Activated CD8-positive, alpha-beta memory T cell treated with anti-CD3 and anti-CD28 coated beads, Interleukin-2, amount 10 ng/mL, durations not matched to agents 7 days and 5 days (primary cell): ENCODE measurements around the gene KPNA2. TPM values are rescaled to one million over a fixed set of nuclear protein-coding genes. Genes with fewer than 3 reads are reported as not detected.
"Not testable (repeated sequence)": the region's sequence is repeated elsewhere in the genome, so short reads cannot be mapped to it uniquely, and the experiment has no call there.

Experiments
- ATAC-seq: fragments of 150-1000 bp; cut with Tn5 transposase; one replicate; pipeline ENCODE4 v1.10.0; 2021; ENCODE audit warnings: moderate library complexity
- CTCF ChIA-PET: fragments of 350-600 bp; sonication (Branson Sonifier 250); formaldehyde crosslinking; loops from one replicate; lab custom pipeline; 2021; ENCODE audit warnings: antibody characterized with exemption; lab: Charles Lee
- DNase-seq: peaks from one replicate; pipeline ENCODE4 v3.0.0-alpha.2; 2020
- H3K27ac Mint-ChIP-seq: one replicate; pipeline ENCODE4 v1.8.0; 2021; ENCODE audit warnings: mild to moderate bottlenecking, mixed read lengths
- H3K27me3 Mint-ChIP-seq: one replicate; pipeline ENCODE4 v1.8.0; 2021; ENCODE audit warnings: mixed read lengths
- H3K36me3 Mint-ChIP-seq: one replicate; pipeline ENCODE4 v1.8.0; 2021; ENCODE audit warnings: mild to moderate bottlenecking, mixed read lengths
- H3K4me1 Mint-ChIP-seq: one replicate; pipeline ENCODE4 v1.8.0; 2021; ENCODE audit warnings: mixed read lengths
- H3K4me3 Mint-ChIP-seq: one replicate; pipeline ENCODE4 v1.8.0; 2021; ENCODE audit warnings: mild to moderate bottlenecking, moderate library complexity, mixed read lengths
- H3K9me3 Mint-ChIP-seq: one replicate; pipeline ENCODE4 v1.8.0; 2022; ENCODE audit warnings: low read depth, mixed read lengths
- total RNA-seq, 2 experiments: library from RNA; stranded (reverse); gene quantifications; one replicate each; pipeline ENCODE4 v1.2.3, GENCODE V29; 2021

KPNA2 gene
- total RNA-seq, result 100 to 1,000 TPM; 246 to 321 TPM

- peak within 1 kb of the TSS; percentile 89 for H3K4me3 Mint-ChIP-seq
Observed at GRCh38 chr17:68035523-68036303, at the start of gene KPNA2. Gene KPNA2 (plus strand): TSS chr17:68035735. CDS start chr17:68037133, 1,398 bp downstream.

DNA sequence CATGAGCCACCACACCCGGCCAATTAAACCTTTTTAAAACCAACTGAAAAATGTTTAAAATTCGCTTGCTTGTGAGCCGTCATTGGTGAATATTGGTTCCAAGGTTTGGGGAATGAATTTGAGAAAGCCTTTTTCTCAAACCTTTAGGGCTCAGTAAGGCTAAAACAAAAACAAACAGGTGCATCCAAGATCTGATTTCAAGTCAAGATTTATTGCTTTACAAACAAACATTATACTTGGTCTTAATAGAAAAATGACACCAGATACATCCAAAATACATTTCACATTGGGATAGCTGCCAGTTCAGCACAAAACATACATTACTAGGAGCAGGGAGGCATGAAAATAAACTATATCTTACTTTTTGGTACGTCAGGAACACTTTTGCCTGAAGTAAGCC, 44.6 kb upstream of the KPNA2 start:
- CTCF ChIA-PET, result no interaction called here
- Mint-ChIP-seq H3K27me3 (peaks cover 8% of the 10 kb centered on the region), H3K36me3 (peaks cover 5% of the 10 kb centered on the region), H3K27ac (no peak overlapping the region), H3K9me3 (no peaks in the 10 kb centered on the region), H3K4me1 (peaks cover 24% of the 10 kb centered on the region), H3K4me3 (no peak overlapping the region)
- ATAC-seq, result no peak
- DNase-seq, result no peak

More at GRCh38 chr17:68035523-68036303, at the start of gene KPNA2:
- H3K27me3 Mint-ChIP-seq, result no peaks in the 10 kb centered on the region
- CTCF ChIA-PET, result interaction anchor here (0.6 to 1.4 kb wide), 6 partner anchors 21 to 427 kb away, joined by 3 to 4 read pairs (median 3); no protein-coding TSS in a partner anchor
- DNase-seq, result peak; percentile 96
- H3K27ac Mint-ChIP-seq, result peak within 1 kb of the TSS; percentile 97
- peak; percentile 90 for ATAC-seq
- H3K4me1 Mint-ChIP-seq, result peaks cover 28% of the 10 kb centered on the region
- no peaks in the 10 kb centered on the region for H3K9me3 Mint-ChIP-seq
- peaks cover 37% of the 10 kb centered on the region for H3K36me3 Mint-ChIP-seq

DNA sequence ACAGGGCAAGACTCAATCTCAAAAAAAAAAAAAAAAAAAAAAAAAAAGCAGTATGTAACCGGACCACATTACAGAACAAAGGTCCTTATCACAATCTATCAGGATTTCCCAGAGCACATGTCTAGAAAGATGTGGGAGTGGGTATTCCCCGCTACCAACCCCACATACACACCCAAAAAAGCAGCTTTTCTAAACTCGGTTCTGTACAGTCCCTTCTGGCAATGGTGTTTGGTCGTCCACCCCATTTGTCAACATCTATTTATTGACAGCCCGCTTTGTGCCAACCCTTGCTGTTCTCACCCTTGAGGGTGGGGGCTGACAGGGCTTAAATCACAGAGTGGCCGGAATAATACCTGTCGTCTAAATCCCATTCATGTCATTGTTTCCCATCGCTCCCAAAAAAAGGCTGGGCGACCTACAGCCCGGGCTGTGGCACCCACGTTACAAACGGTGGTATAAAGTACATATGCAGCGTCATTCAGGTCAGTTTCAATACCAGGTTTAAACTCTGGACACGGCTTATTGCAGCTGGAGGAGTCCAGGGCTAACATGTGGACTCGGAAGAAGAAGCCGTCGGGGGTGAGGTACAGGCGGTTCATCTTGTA, 42.9 kb upstream of the KPNA2 start:
- peaks cover 32% of the 10 kb centered on the region for H3K4me1 Mint-ChIP-seq

GRCh38 chr17:67993153-67993997, 42.2 kb upstream of the KPNA2 start:
- Mint-ChIP-seq H3K4me1 (peaks cover 32% of the 10 kb centered on the region), H3K27me3 (peaks cover 18% of the 10 kb centered on the region), H3K36me3 (peaks cover 5% of the 10 kb centered on the region), H3K27ac (peak overlapping the region; percentile 90), H3K9me3 (no peaks in the 10 kb centered on the region), H3K4me3 (peak overlapping the region; percentile 96)
- CTCF ChIA-PET, result interaction anchor here (0.6 to 2.2 kb wide), 3 partner anchors 15 to 27 kb away, joined by 3 to 7 read pairs (median 5); no protein-coding TSS in a partner anchor
- ATAC-seq (peak; percentile 66), DNase-seq (peak; percentile 76)

More for the DNA sequence above, 42.9 kb upstream of the KPNA2 start:
- DNase-seq, result no peak
- Mint-ChIP-seq H3K27ac (peak overlapping the region; percentile 88), H3K9me3 (no peaks in the 10 kb centered on the region), H3K4me3 (peak overlapping the region; percentile 96), H3K27me3 (peaks cover 18% of the 10 kb centered on the region), H3K36me3 (peaks cover 5% of the 10 kb centered on the region)
- CTCF ChIA-PET, result no interaction called here
- ATAC-seq, result no peak

- Mint-ChIP-seq H3K36me3 (peaks cover 5% of the 10 kb centered on the region), H3K27me3 (peaks cover 18% of the 10 kb centered on the region), H3K4me1 (peaks cover 32% of the 10 kb centered on the region), H3K27ac (peak overlapping the region; percentile 90), H3K9me3 (no peaks in the 10 kb centered on the region), H3K4me3 (peak overlapping the region; percentile 79)
- DNase-seq, result no peak
- ATAC-seq, result no peak
- CTCF ChIA-PET, result interaction anchor here (0.6 to 2.2 kb wide), 3 partner anchors 14 to 26 kb away, joined by 3 to 7 read pairs (median 5); no protein-coding TSS in a partner anchor
Observed at GRCh38 chr17:67993998-67994361, 41.6 kb upstream of the KPNA2 start.

DNA sequence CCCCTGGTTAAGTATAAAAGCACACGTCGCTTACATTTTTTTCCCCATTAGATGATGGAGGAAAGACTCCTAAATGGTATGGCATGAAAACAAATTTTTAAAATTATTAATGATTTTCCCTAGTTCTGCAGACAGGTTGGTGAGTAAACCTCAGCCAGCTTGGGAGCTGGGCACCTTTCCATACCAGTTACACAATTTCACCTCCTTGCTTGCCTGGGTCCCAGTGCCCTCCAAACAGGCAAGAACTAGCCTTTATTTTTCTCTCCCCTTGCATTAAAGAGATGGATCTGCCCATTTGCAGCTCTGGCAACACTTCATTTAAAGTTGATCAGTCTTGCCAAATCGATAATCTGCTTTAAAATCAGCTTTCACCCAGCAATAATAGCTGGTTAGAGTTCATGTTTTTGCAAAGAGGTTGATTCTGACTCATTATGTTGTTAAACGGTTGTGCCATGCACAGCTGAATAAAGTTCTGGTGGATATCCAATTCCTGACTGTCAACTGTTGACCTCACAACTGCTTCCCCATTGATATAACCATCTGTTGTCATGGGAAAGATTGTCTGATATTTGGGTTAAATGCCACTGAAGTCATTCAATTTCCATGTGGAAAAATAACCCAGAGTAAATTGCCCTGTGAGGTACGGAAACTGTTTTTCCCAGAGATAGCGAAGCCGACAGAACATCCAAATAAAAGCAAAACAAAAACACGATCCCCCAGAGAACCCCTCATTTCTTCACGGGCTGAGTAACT, 40.5 kb upstream of the KPNA2 start:
- DNase-seq (no peak), ATAC-seq (no peak)
- CTCF ChIA-PET, result interaction anchor here (1.0 to 2.2 kb wide), 5 partner anchors 10 to 25 kb away, joined by 3 to 7 read pairs (median 5); no protein-coding TSS in a partner anchor
- Mint-ChIP-seq H3K4me3 (peak overlapping the region; percentile 79), H3K36me3 (peaks cover 5% of the 10 kb centered on the region), H3K27me3 (peaks cover 18% of the 10 kb centered on the region), H3K9me3 (no peaks in the 10 kb centered on the region), H3K4me1 (peaks cover 32% of the 10 kb centered on the region), H3K27ac (no peak overlapping the region)

GRCh38 chr17:67995570-67996263, 39.8 kb upstream of the KPNA2 start:
- Mint-ChIP-seq H3K36me3 (peaks cover 5% of the 10 kb centered on the region), H3K9me3 (no peaks in the 10 kb centered on the region), H3K4me1 (peaks cover 32% of the 10 kb centered on the region), H3K27me3 (peaks cover 18% of the 10 kb centered on the region), H3K4me3 (peak overlapping the region; percentile 76), H3K27ac (no peak overlapping the region)
- DNase-seq (peak; percentile 49), ATAC-seq (peak; percentile 17)
- CTCF ChIA-PET, result interaction anchor here (1.0 to 2.2 kb wide), 7 partner anchors 9 to 36 kb away, joined by 3 to 7 read pairs (median 5); no protein-coding TSS in a partner anchor

DNA sequence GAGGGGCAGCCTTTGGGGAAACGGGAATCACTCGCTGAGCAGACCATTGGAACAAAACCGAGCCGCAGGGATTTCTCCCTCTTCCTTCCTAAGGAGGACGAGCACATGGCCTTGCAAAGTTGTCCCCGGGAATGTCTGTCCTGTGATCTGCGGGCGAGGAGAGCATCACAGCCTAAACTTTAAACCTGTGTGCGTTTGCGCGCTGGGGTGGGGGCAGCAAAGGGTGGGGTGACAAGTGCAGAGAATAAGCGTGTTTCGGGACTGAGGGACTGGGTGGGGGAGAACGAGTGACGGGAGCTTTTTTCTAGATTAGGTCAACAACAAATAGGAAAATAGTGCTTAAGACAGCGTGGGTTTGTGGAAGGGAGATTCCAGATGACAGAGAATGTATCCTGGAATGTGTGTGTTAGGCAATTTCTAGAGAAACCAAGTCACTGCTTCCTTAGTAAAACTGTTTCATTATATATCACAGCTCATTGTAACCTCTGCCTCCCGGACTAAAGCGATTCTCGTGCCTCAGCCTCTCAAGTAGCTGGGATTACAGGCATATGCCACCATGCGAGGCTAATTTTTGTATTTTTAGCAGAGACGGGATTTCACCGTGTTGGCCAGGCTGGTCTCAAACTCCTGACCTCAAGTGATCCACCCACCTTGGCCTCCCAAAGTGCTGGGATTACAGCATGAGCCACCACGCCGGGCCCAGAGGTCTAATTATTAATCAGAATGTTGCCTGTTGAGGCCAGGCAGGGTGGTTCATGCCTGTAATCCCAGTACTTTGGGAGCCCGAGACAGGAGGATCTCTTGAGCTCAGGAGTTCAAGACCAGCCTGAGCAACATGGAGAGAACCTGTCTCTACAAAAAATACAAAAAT, 39.0 kb upstream of the KPNA2 start, which contains the start of gene C17orf58:
Gene C17orf58 (minus strand): TSS at position 169 of the 871 bp plus-strand sequence. CDS start 271 bp downstream, outside the sequence.
- DNase-seq, ATAC-seq, H3K36me3 Mint-ChIP-seq, H3K9me3 Mint-ChIP-seq, H3K27ac Mint-ChIP-seq: not testable (repeated sequence)
- Mint-ChIP-seq H3K4me1 (peaks cover 32% of the 10 kb centered on the region), H3K4me3 (peak within 1 kb of the TSS; percentile 76), H3K27me3 (peaks cover 18% of the 10 kb centered on the region)
- CTCF ChIA-PET, result interaction anchor here (1.3 to 2.0 kb wide), 4 partner anchors 11 to 37 kb away, joined by 4 to 5 read pairs (median 5); no protein-coding TSS in a partner anchor

- CTCF ChIA-PET, result interaction anchor here (0.9 to 1.5 kb wide), 2 partner anchors 9 to 13 kb away, joined by 5 to 6 read pairs; no protein-coding TSS in a partner anchor
- peaks cover 18% of the 10 kb centered on the region for H3K27me3 Mint-ChIP-seq
- DNase-seq (no peak), ATAC-seq (no peak)
- H3K36me3 Mint-ChIP-seq, result no peaks in the 10 kb centered on the region
- peaks cover 25% of the 10 kb centered on the region for H3K4me1 Mint-ChIP-seq
- no peak overlapping the region for H3K27ac Mint-ChIP-seq
- H3K4me3 Mint-ChIP-seq, result no peak overlapping the region
- H3K9me3 Mint-ChIP-seq, result no peaks in the 10 kb centered on the region
Observed at GRCh38 chr17:67998466-67998865, 37.1 kb upstream of the KPNA2 start.

GRCh38 chr17:67999291-67999911, 36.1 kb upstream of the KPNA2 start:
- Mint-ChIP-seq H3K4me3 (no peak overlapping the region), H3K36me3 (no peaks in the 10 kb centered on the region), H3K9me3 (no peaks in the 10 kb centered on the region), H3K27ac (no peak overlapping the region), H3K27me3 (peaks cover 18% of the 10 kb centered on the region), H3K4me1 (peaks cover 21% of the 10 kb centered on the region)
- DNase-seq (no peak), ATAC-seq (no peak)
- CTCF ChIA-PET, result no interaction called here
